ENCODE measurements around the gene SH2D3C.

The SH2D3C gene

GRCh38 chr9:127776924-127777289 is 1.6 kb downstream of the SH2D3C start:
- Histone ChIP-seq H3K4me3 (ENCODE audit: insufficient read depth, low read length, poor library complexity, severe bottlenecking) (peak overlapping the region; percentile 80), H2AFZ (ENCODE audit: low read depth, low read length, severe bottlenecking) (no peak overlapping the region), H3K9me3 (ENCODE audit: insufficient read depth, low read length) (no peaks in the 10 kb centered on the region), H3K9ac (ENCODE audit: low read length) (peak overlapping the region; percentile 89), H3K9me2 (replicated peaks; ENCODE audit: insufficient read depth, low read length) (no peaks in the 10 kb centered on the region), H4K20me1 (ENCODE audit: low read depth, low read length) (no peaks in the 10 kb centered on the region), H3K79me2 (ENCODE audit: insufficient read depth, low read length) (peaks cover 13% of the 10 kb centered on the region), H3F3A (ENCODE audit: insufficient read depth) (peaks cover 42% of the 10 kb centered on the region), H3K36me3 (ENCODE audit: low read length) (no peaks in the 10 kb centered on the region), H3K27me3 (ENCODE audit: low read length) (no peaks in the 10 kb centered on the region), H3K27ac (ENCODE audit: low read depth, low read length) (peak overlapping the region; percentile 96), H3K4me2 (ENCODE audit: low read depth, low read length, poor library complexity, severe bottlenecking) (peak overlapping the region; percentile 90)
- TF ChIP-seq EZH2phosphoT487 (conservative IDR thresholded peaks at IDR 0.05; ENCODE audit: low read length) (no peak), CTCF (IDR thresholded peaks at IDR 0.05; ENCODE audit: insufficient read depth, low read length, poor library complexity, severe bottlenecking) (no peak)

- Histone ChIP-seq H2AFZ (ENCODE audit: low read depth, low read length, severe bottlenecking) (no peak overlapping the region), H3K79me2 (ENCODE audit: insufficient read depth, low read length) (peaks cover 13% of the 10 kb centered on the region), H3K4me3 (ENCODE audit: insufficient read depth, low read length, poor library complexity, severe bottlenecking) (peak overlapping the region; percentile 80)
Observed at GRCh38 chr9:127776195-127776923, 2.1 kb downstream of the SH2D3C start.

GRCh38 chr9:127773981-127774380 is 4.5 kb downstream of the SH2D3C start:
- Histone ChIP-seq H3K27ac (ENCODE audit: low read depth, low read length) (no peak overlapping the region; the same call in 1 of the 2 replicates), H3K9me2 (replicated peaks; ENCODE audit: insufficient read depth, low read length) (no peaks in the 10 kb centered on the region), H3K9me3 (ENCODE audit: insufficient read depth, low read length) (no peaks in the 10 kb centered on the region), H3K4me2 (ENCODE audit: low read depth, low read length, poor library complexity, severe bottlenecking) (no peak overlapping the region), H4K20me1 (ENCODE audit: low read depth, low read length) (no peaks in the 10 kb centered on the region), H3K79me2 (ENCODE audit: insufficient read depth, low read length) (peaks cover 13% of the 10 kb centered on the region), H3K36me3 (ENCODE audit: low read length) (no peaks in the 10 kb centered on the region), H2AFZ (ENCODE audit: low read depth, low read length, severe bottlenecking) (no peak overlapping the region), H3K27me3 (ENCODE audit: low read length) (no peaks in the 10 kb centered on the region), H3F3A (ENCODE audit: insufficient read depth) (peaks cover 29% of the 10 kb centered on the region), H3K4me3 (ENCODE audit: insufficient read depth, low read length, poor library complexity, severe bottlenecking) (no peak overlapping the region), H3K9ac (ENCODE audit: low read length) (no peak overlapping the region)
- no peak for TF ChIP-seq EZH2phosphoT487 (conservative IDR thresholded peaks at IDR 0.05; ENCODE audit: low read length)
- no peak for TF ChIP-seq CTCF (IDR thresholded peaks at IDR 0.05; ENCODE audit: insufficient read depth, low read length, poor library complexity, severe bottlenecking)

More at GRCh38 chr9:127776195-127776923, 2.1 kb downstream of the SH2D3C start:
- Histone ChIP-seq H4K20me1 (ENCODE audit: low read depth, low read length) (no peaks in the 10 kb centered on the region), H3K27me3 (ENCODE audit: low read length) (no peaks in the 10 kb centered on the region), H3K36me3 (ENCODE audit: low read length) (no peaks in the 10 kb centered on the region), H3K27ac (ENCODE audit: low read depth, low read length) (peak overlapping the region; percentile 96), H3K9me3 (ENCODE audit: insufficient read depth, low read length) (no peaks in the 10 kb centered on the region), H3K9ac (ENCODE audit: low read length) (peak overlapping the region; percentile 89), H3K9me2 (replicated peaks; ENCODE audit: insufficient read depth, low read length) (no peaks in the 10 kb centered on the region), H3F3A (ENCODE audit: insufficient read depth) (peaks cover 44% of the 10 kb centered on the region), H3K4me2 (ENCODE audit: low read depth, low read length, poor library complexity, severe bottlenecking) (peak overlapping the region; percentile 90)
- TF ChIP-seq EZH2phosphoT487 (conservative IDR thresholded peaks at IDR 0.05; ENCODE audit: low read length), result no peak
- no peak for TF ChIP-seq CTCF (IDR thresholded peaks at IDR 0.05; ENCODE audit: insufficient read depth, low read length, poor library complexity, severe bottlenecking)

All from SU-DHL-6 (cell line).